Naive thymus-derived CD4-positive, alpha-beta T cell (primary cell): Measurements from ENCODE around the gene MAS1L. TPM values are rescaled to one million over a fixed set of nuclear protein-coding genes. Genes with fewer than 3 reads are reported as not detected.

Experiments used
- ATAC-seq: fragments of 150-1000 bp; cut with Tn5 transposase; 2 replicates; pipeline ENCODE4 v1.10.0; 2021; ENCODE audit warnings: mild to moderate bottlenecking, moderate library complexity
- CTCF ChIA-PET: fragments of 350-600 bp; sonication (Branson Sonifier 250); formaldehyde crosslinking; loops from one replicate; lab custom pipeline; 2021; ENCODE audit warnings: antibody characterized with exemption; lab: Charles Lee
- POLR2A ChIA-PET: fragments of 350-600 bp; sonication (Branson Sonifier 250); formaldehyde crosslinking; loops from one replicate; lab custom pipeline; 2021; ENCODE audit warnings: antibody characterized with exemption, inconsistent platforms; lab: Charles Lee
- DNase-seq, 9 donors: peaks; one replicate each; pipeline versions ENCODE4 v3.0.0 to v3.0.0-alpha.2; 2020 to 2022; ENCODE audit warnings: mixed read lengths in 1 of 9
- H3K27ac ChIP-seq: one replicate; pipeline ENCODE4 v1.7.0; 2013; ENCODE audit warnings: mild to moderate bottlenecking, low read depth, low read length, moderate library complexity
- H3K27me3 ChIP-seq, 2 donors: one replicate each; pipeline ENCODE4 v1.7.0; 2013; ENCODE audit warnings: low read length in 2 of 2, mild to moderate bottlenecking in 2 of 2, moderate library complexity in 2 of 2; ENCODE audit not compliant: control insufficient read depth in 2 of 2, insufficient read depth in 2 of 2
- H3K36me3 ChIP-seq, 3 experiments: 1 replicate in 2 of 3; 2 replicates in 1 of 3; pipeline ENCODE4 v1.7.0; 2013; ENCODE audit warnings: low read length in 3 of 3, mild to moderate bottlenecking in 3 of 3, moderate library complexity in 1 of 3; ENCODE audit not compliant: insufficient read depth in 3 of 3, control insufficient read depth in 2 of 3
- H3K4me1 ChIP-seq, 2 donors: one replicate each; pipeline ENCODE4 v1.7.0; 2013; ENCODE audit warnings: low read length in 2 of 2, mild to moderate bottlenecking in 2 of 2, moderate library complexity in 1 of 2; ENCODE audit not compliant: control insufficient read depth in 2 of 2, insufficient read depth in 2 of 2
- H3K4me3 ChIP-seq: 2 replicates; pipeline ENCODE4 v1.7.0; 2013; ENCODE audit warnings: mild to moderate bottlenecking, low read length
- H3K9me3 ChIP-seq, 3 experiments: 1 replicate in 2 of 3; 2 replicates in 1 of 3; pipeline ENCODE4 v1.7.0; 2013; ENCODE audit warnings: low read length in 3 of 3; ENCODE audit not compliant: control insufficient read depth in 2 of 3
- H3K27ac Mint-ChIP-seq, 9 donors: one replicate each; pipeline ENCODE4 v1.8.0; 2020 to 2022; ENCODE audit warnings: mixed read lengths in 9 of 9, mild to moderate bottlenecking in 8 of 9, moderate library complexity in 5 of 9, inconsistent platforms in 2 of 9
- H3K27me3 Mint-ChIP-seq, 5 donors: one replicate each; pipeline ENCODE4 v1.8.0; 2021 to 2022; ENCODE audit warnings: mixed read lengths in 5 of 5, mild to moderate bottlenecking in 1 of 5
- H3K36me3 Mint-ChIP-seq, 5 donors: one replicate each; pipeline ENCODE4 v1.8.0; 2020 to 2022; ENCODE audit warnings: mixed read lengths in 5 of 5, mild to moderate bottlenecking in 3 of 5, inconsistent platforms in 1 of 5
- H3K4me1 Mint-ChIP-seq, 7 donors: one replicate each; pipeline ENCODE4 v1.8.0; 2020 to 2022; ENCODE audit warnings: mixed read lengths in 7 of 7, mild to moderate bottlenecking in 3 of 7, inconsistent platforms in 1 of 7
- H3K4me3 Mint-ChIP-seq, 10 donors: one replicate each; pipeline ENCODE4 v1.8.0; 2020 to 2022; ENCODE audit warnings: mild to moderate bottlenecking in 10 of 10, mixed read lengths in 10 of 10, moderate library complexity in 6 of 10, inconsistent platforms in 2 of 10
- H3K9me3 Mint-ChIP-seq, 11 donors: one replicate each; pipeline ENCODE4 v1.8.0; 2020 to 2022; ENCODE audit warnings: mixed read lengths in 11 of 11, mild to moderate bottlenecking in 4 of 11, inconsistent platforms in 1 of 11, moderate library complexity in 1 of 11
- intact Hi-C, 2 donors: fragments of 100-400 bp; cut with micrococcal nuclease; formaldehyde crosslinking; loops; one replicate each; pipeline ENCODE4 v1.15.1; 2023
- polyA plus RNA-seq, 2 donors: library from polyadenylated mRNA; unstranded; fragments of 300-500 nt; fragmentation: Illumina TruSeq; gene quantifications; one replicate each; pipeline ENCODE4 v1.2.3, GENCODE V29; 2021
- total RNA-seq, 6 experiments: library from RNA in 5 of 6; stranded (reverse) in 5 of 6; gene quantifications; 1 replicate in 5 of 6; 2 replicates in 1 of 6; pipeline ENCODE4 v1.2.3 and lab custom pipeline; 2021 to 2026

MAS1L gene
- total and polyA plus RNA-seq, 7 experiments from 2014 or later, result not detected

DNA sequence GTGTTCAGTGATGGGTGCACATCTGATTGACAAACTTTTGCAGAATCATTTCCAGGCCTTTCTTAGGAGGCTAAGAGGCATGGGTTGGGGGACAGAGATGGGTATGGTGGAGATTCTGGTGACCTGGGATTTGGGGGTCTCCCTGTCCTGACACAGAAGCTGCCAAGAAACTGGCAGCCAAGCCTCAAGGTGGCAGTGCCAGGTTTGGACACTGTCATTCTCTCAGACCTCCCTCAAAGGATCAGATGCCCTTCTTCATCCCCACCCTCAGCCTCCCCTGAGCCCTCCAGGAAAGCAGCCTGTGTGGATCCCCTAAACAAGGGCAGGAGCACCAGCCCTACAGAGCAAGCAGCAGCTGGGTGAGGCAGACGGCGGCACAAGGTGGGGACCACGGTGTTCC is 18.1 kb upstream of the MAS1L start:
- DNase-seq (no peak), ATAC-seq (no peak)
- H3K27ac Mint-ChIP-seq, result no peak overlapping the region
- no peaks in the 10 kb centered on the region for H3K4me1 Mint-ChIP-seq
- H3K27me3 Mint-ChIP-seq, result peaks cover 3 to 31% (median 15%) of the 10 kb centered on the region in 5 donors
- no peaks in the 10 kb centered on the region for H3K9me3 ChIP-seq
- no peaks in the 10 kb centered on the region for H3K9me3 Mint-ChIP-seq
- ChIA-PET CTCF (no interaction called here), POLR2A (no interaction called here)
- no peaks in the 10 kb centered on the region for H3K27me3 ChIP-seq
- intact Hi-C loops, result no loop called here
- H3K36me3 ChIP-seq, result no peaks in the 10 kb centered on the region
- H3K4me1 ChIP-seq, result no peaks in the 10 kb centered on the region
- H3K4me3 Mint-ChIP-seq, result no peak overlapping the region
- no peaks in the 10 kb centered on the region for H3K36me3 Mint-ChIP-seq
- no peak overlapping the region for H3K4me3 ChIP-seq
- no peak overlapping the region for H3K27ac ChIP-seq

- CTCF ChIA-PET, result no interaction called here
- Histone ChIP-seq H3K9me3 (no peaks in the 10 kb centered on the region), H3K36me3 (no peaks in the 10 kb centered on the region), H3K27me3 (no peaks in the 10 kb centered on the region), H3K4me1 (no peaks in the 10 kb centered on the region), H3K27ac (no peak overlapping the region), H3K4me3 (no peak overlapping the region)
- Mint-ChIP-seq H3K4me3 (no peak overlapping the region), H3K4me1 (no peaks in the 10 kb centered on the region), H3K27me3 (peaks cover 0 to 30% (median 21%) of the 10 kb centered on the region in 5 donors), H3K27ac (no peak overlapping the region), H3K36me3 (no peaks in the 10 kb centered on the region), H3K9me3 (no peaks in the 10 kb centered on the region)
- DNase-seq (no peak), ATAC-seq (no peak)
- intact Hi-C loops, result no loop called here
- POLR2A ChIA-PET, result no interaction called here
These were observed 17.2 kb upstream of the MAS1L start for GRCh38 chr6:29504961-29505360.

GRCh38 chr6:29502597-29502996 is 14.8 kb upstream of the MAS1L start:
- ChIA-PET POLR2A (no interaction called here), CTCF (no interaction called here)
- Mint-ChIP-seq H3K27me3 (peaks cover 11 to 39% (median 27%) of the 10 kb centered on the region in 5 donors), H3K27ac (no peak overlapping the region), H3K9me3 (no peaks in the 10 kb centered on the region), H3K4me1 (no peaks in the 10 kb centered on the region), H3K4me3 (no peak overlapping the region), H3K36me3 (no peaks in the 10 kb centered on the region)
- H3K4me1 ChIP-seq, result no peaks in the 10 kb centered on the region
- H3K27ac ChIP-seq, result no peak overlapping the region
- no peaks in the 10 kb centered on the region for H3K36me3 ChIP-seq
- no peaks in the 10 kb centered on the region for H3K27me3 ChIP-seq
- no peak for ATAC-seq
- intact Hi-C loops, result no loop called here
- no peak overlapping the region for H3K4me3 ChIP-seq
- DNase-seq, result no peak
- no peaks in the 10 kb centered on the region for H3K9me3 ChIP-seq

- DNase-seq, result no peak
- H3K36me3 ChIP-seq, result no peaks in the 10 kb centered on the region
- Mint-ChIP-seq H3K27ac (no peak overlapping the region), H3K4me1 (no peaks in the 10 kb centered on the region), H3K36me3 (no peaks in the 10 kb centered on the region), H3K9me3 (no peaks in the 10 kb centered on the region), H3K4me3 (no peak overlapping the region), H3K27me3 (peaks cover 15 to 39% (median 31%) of the 10 kb centered on the region in 5 donors)
- no peak overlapping the region for H3K4me3 ChIP-seq
- H3K9me3 ChIP-seq, result no peaks in the 10 kb centered on the region
- no peak for ATAC-seq
- ChIA-PET POLR2A (no interaction called here), CTCF (no interaction called here)
- no peaks in the 10 kb centered on the region for H3K27me3 ChIP-seq
- no peaks in the 10 kb centered on the region for H3K4me1 ChIP-seq
- H3K27ac ChIP-seq, result no peak overlapping the region
- intact Hi-C loops, result no loop called here
These were observed 14.4 kb upstream of the MAS1L start for GRCh38 chr6:29502181-29502580.

DNA sequence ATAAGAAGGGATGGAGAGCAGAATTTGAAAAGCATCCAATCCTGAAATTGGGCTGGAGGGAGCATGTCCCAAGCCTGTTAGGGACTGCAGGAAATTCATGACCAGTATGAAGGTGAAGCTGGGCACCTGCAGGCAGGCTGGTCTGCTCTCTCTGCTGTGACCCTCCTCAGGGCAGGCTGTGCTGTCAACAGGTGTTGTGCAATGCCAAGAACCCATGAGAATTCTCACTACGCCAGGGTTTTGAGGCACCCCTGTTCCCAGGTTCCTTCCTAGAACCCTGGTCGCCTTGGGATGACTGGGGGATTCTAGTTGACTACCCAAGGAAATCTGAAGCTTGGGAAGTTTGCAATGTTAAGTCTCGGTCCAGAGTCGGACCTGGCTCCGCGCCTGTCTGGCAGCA is 13.3 kb upstream of the MAS1L start:
- Histone ChIP-seq H3K36me3 (no peaks in the 10 kb centered on the region), H3K4me3 (no peak overlapping the region), H3K27me3 (no peaks in the 10 kb centered on the region), H3K9me3 (no peaks in the 10 kb centered on the region), H3K4me1 (no peaks in the 10 kb centered on the region), H3K27ac (no peak overlapping the region)
- Mint-ChIP-seq H3K9me3 (no peaks in the 10 kb centered on the region), H3K4me1 (no peaks in the 10 kb centered on the region), H3K27me3 (peaks cover 21 to 40% (median 34%) of the 10 kb centered on the region in 5 donors), H3K4me3 (no peak overlapping the region), H3K27ac (no peak overlapping the region), H3K36me3 (no peaks in the 10 kb centered on the region)
- ChIA-PET CTCF (no interaction called here), POLR2A (no interaction called here)
- ATAC-seq (no peak), DNase-seq (no peak)
- intact Hi-C loops, result no loop called here

DNA sequence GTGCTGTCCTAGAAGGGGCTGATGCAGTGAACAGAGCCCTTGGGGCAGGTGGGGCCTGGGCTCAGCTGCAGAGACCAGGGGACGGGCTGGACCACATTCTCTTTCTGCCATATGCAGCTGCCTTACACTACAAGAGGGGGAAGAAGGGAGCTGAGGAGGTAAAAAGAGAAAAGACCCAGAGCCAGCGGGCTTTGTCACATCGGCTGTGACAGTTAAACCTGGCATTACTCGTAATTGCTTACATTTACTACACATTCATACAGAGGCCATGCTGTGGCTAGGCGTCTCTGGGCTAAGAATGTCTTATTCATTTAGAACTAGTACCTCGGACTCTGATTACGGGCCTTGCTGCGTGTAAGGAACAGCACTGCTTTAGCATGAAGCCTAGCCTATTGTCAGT is 12.8 kb upstream of the MAS1L start:
- POLR2A ChIA-PET, result no interaction called here
- no peaks in the 10 kb centered on the region for H3K27me3 ChIP-seq
- no peaks in the 10 kb centered on the region for H3K9me3 ChIP-seq
- no peak overlapping the region for H3K4me3 ChIP-seq
- DNase-seq (no peak), ATAC-seq (no peak)
- Mint-ChIP-seq H3K27me3 (peaks cover 22 to 42% (median 34%) of the 10 kb centered on the region in 5 donors), H3K36me3 (no peaks in the 10 kb centered on the region), H3K27ac (no peak overlapping the region), H3K9me3 (no peaks in the 10 kb centered on the region), H3K4me3 (no peak overlapping the region), H3K4me1 (no peaks in the 10 kb centered on the region)
- no peaks in the 10 kb centered on the region for H3K36me3 ChIP-seq
- CTCF ChIA-PET, result no interaction called here
- H3K4me1 ChIP-seq, result no peaks in the 10 kb centered on the region
- H3K27ac ChIP-seq, result no peak overlapping the region
- intact Hi-C loops, result no loop called here

DNA sequence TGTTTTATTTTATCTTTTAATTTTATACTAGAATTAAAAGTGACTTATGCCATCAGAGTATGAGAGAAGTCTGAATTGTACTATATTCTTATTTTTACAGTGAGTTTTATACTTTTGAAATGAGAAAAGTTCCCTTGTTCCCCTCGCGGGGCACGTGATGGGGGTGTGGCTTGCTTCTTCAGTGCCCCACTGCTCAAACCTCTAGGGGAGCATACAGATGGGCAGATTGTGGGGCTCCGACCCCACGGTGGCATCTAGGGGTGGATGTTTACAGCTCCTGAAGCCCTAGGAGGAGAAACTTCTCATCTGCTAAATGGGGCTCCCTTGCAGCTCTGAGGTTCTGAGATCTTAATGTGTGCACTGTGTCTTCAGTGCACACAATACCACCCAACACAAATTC is 11.9 kb upstream of the MAS1L start:
- Mint-ChIP-seq H3K4me3 (no peak overlapping the region), H3K27me3 (peaks cover 27 to 46% (median 37%) of the 10 kb centered on the region in 5 donors), H3K36me3 (no peaks in the 10 kb centered on the region), H3K4me1 (no peaks in the 10 kb centered on the region), H3K9me3 (no peaks in the 10 kb centered on the region), H3K27ac (no peak overlapping the region)
- POLR2A ChIA-PET, result no interaction called here
- intact Hi-C loops, result no loop called here
- Histone ChIP-seq H3K4me3 (no peak overlapping the region), H3K9me3 (no peaks in the 10 kb centered on the region), H3K27ac (no peak overlapping the region), H3K4me1 (no peaks in the 10 kb centered on the region), H3K27me3 (no peaks in the 10 kb centered on the region), H3K36me3 (no peaks in the 10 kb centered on the region)
- CTCF ChIA-PET, result no interaction called here
- DNase-seq, result no peak
- ATAC-seq, result no peak
